H9 (cell line): ENCODE measurements around the gene ZNF264. TPM values are rescaled to one million over a fixed set of nuclear protein-coding genes. Genes with fewer than 3 reads are reported as not detected.
"Not testable (repeated sequence)": the region's sequence is repeated elsewhere in the genome, so short reads cannot be mapped to it uniquely, and the experiment has no call there.

Source experiments
- DNase-seq: peaks from one replicate; pipeline ENCODE4 v3.0.0-alpha.2; 2017
- H2AFZ ChIP-seq: one replicate; pipeline ENCODE4 v1.6.1; 2013; ENCODE audit warnings: mild to moderate bottlenecking, low read length, control low read depth, moderate library complexity
- H2AK5ac ChIP-seq: 2 replicates; pipeline ENCODE4 v1.6.1; 2013; ENCODE audit warnings: low read length, control low read depth, mixed read lengths; ENCODE audit not compliant: insufficient read length
- H2BK120ac ChIP-seq: one replicate; pipeline ENCODE4 v1.6.1; 2013; ENCODE audit warnings: low read depth, mild to moderate bottlenecking, low read length, control low read depth, inconsistent platforms; ENCODE audit not compliant: poor library complexity, severe bottlenecking
- H2BK12ac ChIP-seq: 2 replicates; pipeline ENCODE4 v1.6.1; 2013; ENCODE audit warnings: low read length, control low read depth, mixed read lengths, low read depth; ENCODE audit not compliant: insufficient read length
- H2BK15ac ChIP-seq: 2 replicates; pipeline ENCODE4 v1.6.1; 2013; ENCODE audit warnings: low read depth, low read length, control low read depth
- H2BK20ac ChIP-seq: one replicate; pipeline ENCODE4 v1.6.1; 2013; ENCODE audit warnings: low read depth, mild to moderate bottlenecking, low read length, control low read depth, inconsistent platforms; ENCODE audit not compliant: poor library complexity, severe bottlenecking
- H2BK5ac ChIP-seq: 2 replicates; pipeline ENCODE4 v1.6.1; 2013; ENCODE audit warnings: low read length, control low read depth, mixed read lengths; ENCODE audit not compliant: insufficient read length
- H3K14ac ChIP-seq: 2 replicates; pipeline ENCODE4 v1.6.1; 2013; ENCODE audit warnings: low read length, control low read depth; ENCODE audit not compliant: insufficient read depth
- H3K18ac ChIP-seq: 2 replicates; pipeline ENCODE4 v1.6.1; 2013; ENCODE audit warnings: low read depth, mild to moderate bottlenecking, mixed read lengths, low read length, control low read depth; ENCODE audit not compliant: insufficient read length
- H3K23ac ChIP-seq: 2 replicates; pipeline ENCODE4 v1.6.1; 2013; ENCODE audit warnings: low read length, control low read depth, mixed read lengths, low read depth; ENCODE audit not compliant: insufficient read length
- H3K23me2 ChIP-seq: 2 replicates; pipeline ENCODE4 v1.6.1; 2013; ENCODE audit warnings: low read depth, mild to moderate bottlenecking, mixed read lengths, low read length, control low read depth; ENCODE audit not compliant: insufficient read length, poor library complexity, severe bottlenecking
- H3K27ac ChIP-seq: 2 replicates; pipeline ENCODE4 v1.5.1; 2013; ENCODE audit warnings: low read length, control low read depth, mixed read lengths, low read depth; ENCODE audit not compliant: insufficient read length
- H3K27me3 ChIP-seq: 2 replicates; pipeline ENCODE4 v1.6.1; 2013; ENCODE audit warnings: low read length, control low read depth, inconsistent platforms; ENCODE audit not compliant: insufficient read depth
- H3K4ac ChIP-seq: 2 replicates; pipeline ENCODE4 v1.6.1; 2013; ENCODE audit warnings: low read depth, mild to moderate bottlenecking, control low read depth, inconsistent platforms, low read length, moderate library complexity
- H3K4me1 ChIP-seq: 2 replicates; pipeline ENCODE4 v1.6.1; 2013; ENCODE audit warnings: low read length, control low read depth, inconsistent platforms; ENCODE audit not compliant: insufficient read depth
- H3K4me2 ChIP-seq: 2 replicates; pipeline ENCODE4 v1.6.1; 2013; ENCODE audit warnings: low read length, control low read depth, mixed read lengths; ENCODE audit not compliant: insufficient read length, insufficient read depth
- H3K56ac ChIP-seq: 2 replicates; pipeline ENCODE4 v1.6.1; 2013; ENCODE audit warnings: low read depth, mild to moderate bottlenecking, mixed read lengths, low read length, control low read depth; ENCODE audit not compliant: insufficient read length
- H3K79me1 ChIP-seq: 2 replicates; pipeline ENCODE4 v1.6.1; 2013; ENCODE audit warnings: low read depth, mild to moderate bottlenecking, moderate library complexity, low read length, control low read depth, inconsistent platforms; ENCODE audit not compliant: insufficient read depth, poor library complexity, severe bottlenecking
- H3K79me2 ChIP-seq: 2 replicates; pipeline ENCODE4 v1.6.1; 2013; ENCODE audit warnings: low read length, control low read depth, inconsistent platforms; ENCODE audit not compliant: insufficient read depth
- H3K9ac ChIP-seq: 2 replicates; pipeline ENCODE4 v1.6.1; 2013; ENCODE audit warnings: low read length, control low read depth, mixed read lengths; ENCODE audit not compliant: insufficient read length; ENCODE audit errors: extremely low read depth
- H3K9me3 ChIP-seq: one replicate; pipeline ENCODE4 v1.6.1; 2013; ENCODE audit warnings: low read depth, low read length, inconsistent platforms; ENCODE audit not compliant: control insufficient read depth
- H3T11ph ChIP-seq: one replicate; pipeline ENCODE4 v1.6.1; 2013; ENCODE audit warnings: mild to moderate bottlenecking, low read length, control low read depth, inconsistent platforms
- H4K20me1 ChIP-seq: one replicate; pipeline ENCODE4 v1.6.1; 2013; ENCODE audit not compliant: control insufficient read depth, insufficient read length, insufficient read depth
- H4K5ac ChIP-seq: 2 replicates; pipeline ENCODE4 v1.6.1; 2013; ENCODE audit warnings: low read depth, mild to moderate bottlenecking, mixed read lengths, low read length, control low read depth; ENCODE audit not compliant: insufficient read length
- H4K8ac ChIP-seq: replicated peaks from 2 replicates; pipeline ENCODE4 v1.6.1; 2013; ENCODE audit warnings: low read length, control low read depth, mixed read lengths, low read depth; ENCODE audit not compliant: insufficient read length
- H4K91ac ChIP-seq: 2 replicates; pipeline ENCODE4 v1.6.1; 2013; ENCODE audit warnings: low read depth, mild to moderate bottlenecking, moderate library complexity, mixed read lengths, low read length, control low read depth; ENCODE audit not compliant: insufficient read length
- H3K27ac Mint-ChIP-seq, 3 experiments: 2 replicates in 2 of 3; 3 replicates in 1 of 3; pipeline ENCODE4 v1.8.0; 2020 to 2021; ENCODE audit warnings: mixed read lengths in 3 of 3, mild to moderate bottlenecking in 1 of 3, moderate library complexity in 1 of 3
- H3K27me3 Mint-ChIP-seq: 2 replicates; pipeline ENCODE4 v1.8.0; 2021; ENCODE audit warnings: low read depth, mild to moderate bottlenecking, moderate library complexity, mixed read lengths
- H3K36me3 Mint-ChIP-seq, 3 experiments: 2 replicates in 2 of 3; 3 replicates in 1 of 3; pipeline ENCODE4 v1.8.0; 2020 to 2021; ENCODE audit warnings: low read depth in 3 of 3, mixed read lengths in 3 of 3; ENCODE audit not compliant: insufficient read depth in 1 of 3
- H3K4me1 Mint-ChIP-seq, 2 experiments: 2 replicates each; pipeline ENCODE4 v1.8.0; 2020; ENCODE audit warnings: mixed read lengths in 2 of 2
- H3K4me3 Mint-ChIP-seq, 2 experiments: 2 replicates in 1 of 2; 3 replicates in 1 of 2; pipeline ENCODE4 v1.8.0; 2020 to 2021; ENCODE audit warnings: mild to moderate bottlenecking in 2 of 2, mixed read lengths in 2 of 2, moderate library complexity in 1 of 2
- H3K9me3 Mint-ChIP-seq, 2 experiments: 2 replicates in 1 of 2; 3 replicates in 1 of 2; pipeline ENCODE4 v1.8.0; 2020; ENCODE audit warnings: mild to moderate bottlenecking in 2 of 2, mixed read lengths in 2 of 2, moderate library complexity in 1 of 2
- CTCF ChIP-seq: fragments of 200-600 bp; sonication (generic); conservative IDR thresholded peaks from 3 replicates; pipeline ENCODE4 v1.8.0; 2021; ENCODE audit warnings: antibody characterized with exemption, mild to moderate bottlenecking
- WGBS: extraction: QIAGEN DNeasy Blood & Tissue Kit; methylation state at CpG from one replicate; pipeline ENCODE4 v1.1.7; 2013; ENCODE audit warnings: missing lambda C conversion rate, low lambda C conversion rate, mixed read lengths; ENCODE audit not compliant: insufficient read length; ENCODE audit errors: extremely low coverage; 5-methylcytosine and 5-hydroxymethylcytosine counted together
- total RNA-seq: library from RNA; stranded (reverse); gene quantifications from 2 replicates; pipeline ENCODE4 v1.2.1, GENCODE V29; 2021

The ZNF264 gene
- total RNA-seq, 1 experiment from 2014 or later: 25.3 TPM

GRCh38 chr19:57249329-57249728 is 58.0 kb downstream of the ZNF264 start:
- Histone ChIP-seq H3K14ac (no peak overlapping the region), H2BK20ac (no peak overlapping the region), H2AFZ (no peak overlapping the region), H4K8ac (no peak overlapping the region), H4K5ac (no peak overlapping the region), H3K23ac (no peak overlapping the region), H4K91ac (no peak overlapping the region), H3K79me2 (no peaks in the 10 kb centered on the region; the same call in 1 of the 2 replicates), H3K18ac (no peak overlapping the region), H2AK5ac (no peak overlapping the region), H3K4ac (no peak overlapping the region), H3K4me2 (no peak overlapping the region), H3K56ac (no peak overlapping the region), H3K4me1 (no peaks in the 10 kb centered on the region), H3K9ac (no peak overlapping the region), H4K20me1 (no peaks in the 10 kb centered on the region), H3T11ph (no peak overlapping the region), H3K9me3 (no peaks in the 10 kb centered on the region), H3K23me2 (no peaks in the 10 kb centered on the region), H3K79me1 (peaks cover 3% of the 10 kb centered on the region), H2BK5ac (no peak overlapping the region), H3K27ac (no peak overlapping the region), H2BK12ac (no peak overlapping the region), H2BK120ac (no peak overlapping the region), H3K27me3 (no peaks in the 10 kb centered on the region), H2BK15ac (no peak overlapping the region)
- H3K4me1 Mint-ChIP-seq: no peaks in the 10 kb centered on the region
- H3K27ac Mint-ChIP-seq: no peak overlapping the region
- H3K27me3 Mint-ChIP-seq: no peaks in the 10 kb centered on the region
- peaks cover 21 to 75% (median 60%) of the 10 kb centered on the region in 3 experiments; a peak in 6 of 7 replicates for H3K36me3 Mint-ChIP-seq
- H3K4me3 Mint-ChIP-seq: no peak overlapping the region
- no peak for DNase-seq
- WGBS: no CpG with 5 or more reads among the region's 1 CpG
- TF ChIP-seq CTCF: no peak
- no peaks in the 10 kb centered on the region for H3K9me3 Mint-ChIP-seq

- not testable (repeated sequence) for H3K4me2 ChIP-seq, H3K9ac ChIP-seq, H3K56ac ChIP-seq, H3K27ac Mint-ChIP-seq, H3K4me1 ChIP-seq, H3K14ac ChIP-seq, H2AK5ac ChIP-seq, H3K9me3 Mint-ChIP-seq, H3K9me3 ChIP-seq, H3K79me2 ChIP-seq, H3K18ac ChIP-seq, H4K5ac ChIP-seq, H3K23me2 ChIP-seq, H3K79me1 ChIP-seq, H2BK20ac ChIP-seq, H3K23ac ChIP-seq, H3K4me1 Mint-ChIP-seq, H3K27me3 Mint-ChIP-seq, H2BK15ac ChIP-seq, H3K27ac ChIP-seq, H2BK120ac ChIP-seq, H2BK12ac ChIP-seq, H3K4ac ChIP-seq, H2AFZ ChIP-seq, H3T11ph ChIP-seq, H4K20me1 ChIP-seq, H4K8ac ChIP-seq, H4K91ac ChIP-seq, DNase-seq, H2BK5ac ChIP-seq, H3K4me3 Mint-ChIP-seq, H3K27me3 ChIP-seq
- no CpG with 5 or more reads among the region's 11 CpGs for WGBS
- H3K36me3 Mint-ChIP-seq: peaks cover 11 to 50% (median 41%) of the 10 kb centered on the region in 3 experiments; a peak in 6 of 7 replicates
Measured at GRCh38 chr19:57253767-57254166, 62.5 kb downstream of the ZNF264 start.
